Neural crest cell (in vitro differentiated cells): Measurements from ENCODE around the gene MROH7. TPM values are rescaled to one million over a fixed set of nuclear protein-coding genes. Genes with fewer than 3 reads are reported as not detected.

Experiments
- DNase-seq: peaks from one replicate; pipeline ENCODE4 v3.0.0; 2021; ENCODE audit warnings: low read depth, mixed read lengths, low spot score
- H3K27ac Mint-ChIP-seq: one replicate; pipeline ENCODE4 v1.8.0; 2021; ENCODE audit warnings: mild to moderate bottlenecking, mixed read lengths; ENCODE audit not compliant: unreplicated experiment
- H3K27me3 Mint-ChIP-seq: 2 replicates; pipeline ENCODE4 v1.8.0; 2021; ENCODE audit warnings: low read depth, mild to moderate bottlenecking, mixed read lengths
- H3K36me3 Mint-ChIP-seq: 2 replicates; pipeline ENCODE4 v1.8.0; 2021; ENCODE audit warnings: low read depth, mild to moderate bottlenecking, mixed read lengths
- H3K4me1 Mint-ChIP-seq: 2 replicates; pipeline ENCODE4 v1.8.0; 2021; ENCODE audit warnings: mixed read lengths
- H3K4me3 Mint-ChIP-seq: one replicate; pipeline ENCODE4 v1.8.0; 2021; ENCODE audit warnings: mild to moderate bottlenecking, mixed read lengths
- H3K9me3 Mint-ChIP-seq: 2 replicates; pipeline ENCODE4 v1.8.0; 2021; ENCODE audit warnings: mixed read lengths
- CTCF ChIP-seq: fragments of 200-600 bp; sonication (generic); conservative IDR thresholded peaks from 2 replicates; pipeline ENCODE4 v1.5.0; 2021; ENCODE audit warnings: antibody characterized with exemption, mild to moderate bottlenecking
- long read RNA-seq: library from polyadenylated mRNA; unstranded; transcript quantifications from one replicate; pipeline ENCODE4 v2.0.0, GENCODE V29; 2020
- total RNA-seq: library from RNA; stranded (reverse); gene quantifications from 2 replicates; pipeline ENCODE4 v1.2.1, GENCODE V29; 2021

The MROH7 gene
- 0.57 TPM in 1 of 2 replicates, not detected in the other for total RNA-seq
- long read RNA-seq, result 0 reads

DNA sequence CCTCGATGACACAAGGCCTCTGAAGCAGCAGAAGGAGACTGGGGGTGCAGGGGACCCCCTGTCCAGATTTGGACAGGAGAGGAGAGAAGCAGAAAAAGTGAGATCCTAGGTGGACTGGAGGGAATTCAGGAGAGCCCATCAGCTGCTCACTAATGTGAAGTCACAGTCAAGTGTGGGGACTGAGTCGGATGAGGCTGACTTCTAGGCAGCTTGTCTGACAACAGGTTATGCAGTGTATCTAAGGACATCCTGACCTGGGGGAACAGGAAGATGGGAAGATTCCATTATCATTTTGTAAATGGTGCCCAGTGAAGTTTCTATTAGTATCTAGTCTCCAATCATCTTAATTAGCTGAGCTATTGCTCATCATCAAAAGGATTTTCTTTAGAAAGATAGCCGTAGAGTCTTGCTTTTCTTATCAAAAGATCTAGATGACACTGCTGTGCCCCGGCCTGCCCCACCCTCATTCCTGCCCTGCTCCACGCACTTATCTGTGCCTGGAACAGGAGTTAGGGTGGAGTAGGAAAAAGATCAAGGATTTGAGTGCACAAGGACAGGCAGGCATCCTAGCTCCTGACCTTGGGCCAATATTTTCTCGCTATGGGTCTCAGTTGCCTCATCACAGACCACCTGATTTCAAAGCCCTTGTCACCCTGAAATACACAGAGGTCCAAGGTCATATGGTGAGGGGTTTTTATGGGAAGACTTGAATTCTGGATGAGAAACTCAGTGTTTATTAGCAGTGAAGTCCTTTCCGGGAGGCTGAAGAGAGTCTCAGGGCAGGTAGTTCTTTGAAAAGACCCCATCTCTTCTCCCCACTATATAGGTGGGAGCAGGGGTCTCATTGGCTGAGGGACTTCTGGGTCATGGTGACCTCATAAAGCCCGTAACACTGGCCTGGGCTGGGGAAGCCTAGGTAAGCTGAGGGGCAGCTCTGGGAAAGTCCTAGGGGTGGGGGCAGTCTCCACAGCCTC, at the start of gene MROH7:
TSS of gene MROH7 (plus strand) at position 924 of the 974 bp plus-strand sequence. CDS start 11,141 bp downstream, outside the sequence.
- H3K27ac Mint-ChIP-seq, result no peak within 1 kb of the TSS
- DNase-seq, result no peak
- H3K36me3 Mint-ChIP-seq, result peaks cover 5% of the 10 kb centered on the region
- no peaks in the 10 kb centered on the region for H3K27me3 Mint-ChIP-seq
- H3K4me1 Mint-ChIP-seq, result no peaks in the 10 kb centered on the region
- TF ChIP-seq CTCF, result no peak
- no peak within 1 kb of the TSS for H3K4me3 Mint-ChIP-seq
- H3K9me3 Mint-ChIP-seq, result peaks cover 5% of the 10 kb centered on the region

DNA sequence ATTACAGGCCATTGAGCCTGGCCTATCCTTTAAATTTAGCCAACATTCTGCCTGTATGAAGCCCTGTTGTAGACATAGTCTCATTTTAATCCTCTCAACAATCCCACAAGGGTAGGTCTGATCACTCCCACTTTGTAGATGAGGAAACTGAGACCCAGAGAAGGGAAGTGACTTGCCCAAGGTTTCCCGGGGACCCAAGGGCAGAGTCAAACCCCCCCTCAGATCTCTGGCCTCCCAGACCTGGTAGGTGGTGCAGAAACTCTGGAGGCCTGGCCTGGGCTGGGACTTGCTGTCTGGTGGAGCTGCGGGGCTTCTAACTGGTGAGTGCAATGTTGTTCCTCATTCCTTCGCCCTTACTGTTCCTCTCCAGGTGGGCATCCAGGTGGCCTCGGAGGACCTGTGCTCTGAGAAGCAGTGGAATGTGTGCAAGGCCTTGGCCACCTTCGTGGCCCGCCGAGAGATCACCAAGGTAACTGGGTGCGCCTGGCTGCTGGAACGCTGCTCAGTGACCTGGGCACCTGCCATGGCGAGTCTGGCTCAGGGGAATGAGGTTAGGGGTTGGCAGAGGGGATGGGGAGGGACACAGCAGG, 47.9 kb upstream of the MROH7 start:
- TF ChIP-seq CTCF, result no peak
- no peak for DNase-seq
- H3K27me3 Mint-ChIP-seq, result no peaks in the 10 kb centered on the region
- H3K36me3 Mint-ChIP-seq, result no peaks in the 10 kb centered on the region
- no peaks in the 10 kb centered on the region for H3K9me3 Mint-ChIP-seq
- H3K27ac Mint-ChIP-seq, result no peak overlapping the region
- no peak overlapping the region for H3K4me3 Mint-ChIP-seq
- H3K4me1 Mint-ChIP-seq, result peaks cover 4% of the 10 kb centered on the region

- no peak overlapping the region for H3K27ac Mint-ChIP-seq
- peaks cover 4% of the 10 kb centered on the region for H3K4me1 Mint-ChIP-seq
- H3K4me3 Mint-ChIP-seq, result no peak overlapping the region
- H3K9me3 Mint-ChIP-seq, result no peaks in the 10 kb centered on the region
- H3K36me3 Mint-ChIP-seq, result no peaks in the 10 kb centered on the region
- no peak for TF ChIP-seq CTCF
- DNase-seq, result no peak
- no peaks in the 10 kb centered on the region for H3K27me3 Mint-ChIP-seq
These were observed 47.1 kb upstream of the MROH7 start for GRCh38 chr1:54594463-54594862.

- Mint-ChIP-seq H3K36me3 (no peaks in the 10 kb centered on the region), H3K27ac (no peak overlapping the region), H3K4me1 (no peaks in the 10 kb centered on the region), H3K9me3 (no peaks in the 10 kb centered on the region), H3K4me3 (no peak overlapping the region), H3K27me3 (no peaks in the 10 kb centered on the region)
- no peak for DNase-seq
- TF ChIP-seq CTCF, result no peak
These were observed 45.6 kb upstream of the MROH7 start for GRCh38 chr1:54595956-54596498.

DNA sequence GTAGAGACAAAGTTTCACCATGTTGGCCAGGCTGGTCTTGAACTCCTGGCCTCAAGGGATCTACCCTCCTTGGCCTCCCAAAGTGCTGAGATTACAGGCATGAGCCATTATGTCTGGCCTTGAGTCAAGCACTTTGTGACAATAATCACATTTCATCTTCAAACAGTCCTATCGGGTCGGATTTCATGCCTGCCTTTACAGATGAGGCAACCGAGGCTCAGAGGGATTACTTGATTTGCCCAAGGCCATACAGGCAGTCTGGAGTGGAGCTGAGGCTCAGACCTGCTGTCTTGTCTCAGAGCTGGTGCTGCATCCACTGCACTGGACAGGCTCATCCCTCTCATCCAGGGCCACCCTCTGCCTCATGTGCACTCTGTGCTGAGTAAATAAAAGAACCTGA, 44.8 kb upstream of the MROH7 start:
- TF ChIP-seq CTCF, result no peak
- Mint-ChIP-seq H3K4me3 (no peak overlapping the region), H3K27me3 (no peaks in the 10 kb centered on the region), H3K27ac (no peak overlapping the region), H3K9me3 (no peaks in the 10 kb centered on the region), H3K4me1 (no peaks in the 10 kb centered on the region), H3K36me3 (no peaks in the 10 kb centered on the region)
- no peak for DNase-seq
